ENCODE data around the gene GOSR2.

The GOSR2 gene

DNA sequence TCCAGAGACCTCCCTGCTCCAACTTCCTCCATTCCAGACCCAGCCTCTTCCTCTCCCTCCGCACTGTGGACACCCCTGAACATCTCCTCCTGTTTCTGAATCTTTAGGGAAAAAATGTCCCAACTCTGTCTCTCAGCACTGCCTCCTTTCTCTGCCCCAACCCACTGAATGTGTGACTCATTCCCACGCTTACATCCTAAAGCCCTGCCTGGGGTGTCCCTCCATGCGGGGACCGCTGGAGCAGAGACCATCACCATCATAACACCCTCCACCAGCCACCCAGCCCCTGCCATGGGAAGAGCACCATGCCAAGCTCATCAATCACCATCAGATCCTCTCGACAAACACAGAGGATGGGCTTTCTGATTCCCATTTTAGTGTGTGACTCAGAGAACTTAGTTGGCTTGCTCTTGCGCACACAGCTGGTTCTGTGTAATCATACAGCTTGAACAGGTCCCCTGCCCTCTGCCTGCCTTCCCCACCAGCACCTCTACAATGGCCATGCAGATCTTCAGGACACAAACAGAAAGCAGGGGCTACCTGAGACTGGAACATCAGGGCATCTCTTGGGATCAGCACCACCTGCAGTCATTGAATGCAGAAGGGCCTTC lies 45.4 kb downstream of the GOSR2 start:
- Histone ChIP-seq H3K36me3 (ENCODE audit: insufficient read depth, low read length) (peaks cover 2% of the 10 kb centered on the region), H3K4me1 (ENCODE audit: insufficient read depth, low read length) (peaks cover 10% of the 10 kb centered on the region), H3K9me3 (ENCODE audit: low read length) (no peaks in the 10 kb centered on the region), H2AFZ (ENCODE audit: low read depth, low read length) (no peak overlapping the region), H3K27me3 (ENCODE audit: insufficient read depth, low read length) (no peaks in the 10 kb centered on the region), H3K4me3 (ENCODE audit: low read length) (no peak overlapping the region)

DNA sequence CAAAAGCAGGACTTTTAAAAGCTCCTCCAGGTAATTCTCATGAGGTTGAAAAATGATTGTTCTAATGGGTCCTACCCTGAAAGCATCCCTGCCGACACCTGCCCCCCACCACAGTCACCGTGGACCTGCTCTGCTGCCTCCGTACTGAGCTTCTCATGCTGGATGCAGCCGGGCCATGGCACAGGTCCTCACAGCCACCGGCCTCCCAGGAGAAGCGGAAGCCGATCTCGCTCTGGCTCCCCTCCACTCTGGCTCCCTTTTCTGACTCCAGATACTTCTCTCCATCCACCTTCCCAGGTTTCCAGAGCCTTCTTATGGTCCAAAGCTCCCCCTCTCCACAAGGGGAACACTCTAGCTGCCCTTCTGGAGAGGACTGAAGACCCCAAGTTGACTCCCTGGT lies 45.9 kb downstream of the GOSR2 start:
- Histone ChIP-seq H3K27me3 (ENCODE audit: insufficient read depth, low read length) (no peaks in the 10 kb centered on the region), H3K36me3 (ENCODE audit: insufficient read depth, low read length) (peaks cover 2% of the 10 kb centered on the region), H3K9me3 (ENCODE audit: low read length) (no peaks in the 10 kb centered on the region), H3K4me3 (ENCODE audit: low read length) (no peak overlapping the region), H2AFZ (ENCODE audit: low read depth, low read length) (no peak overlapping the region), H3K4me1 (ENCODE audit: insufficient read depth, low read length) (peaks cover 10% of the 10 kb centered on the region)

DNA sequence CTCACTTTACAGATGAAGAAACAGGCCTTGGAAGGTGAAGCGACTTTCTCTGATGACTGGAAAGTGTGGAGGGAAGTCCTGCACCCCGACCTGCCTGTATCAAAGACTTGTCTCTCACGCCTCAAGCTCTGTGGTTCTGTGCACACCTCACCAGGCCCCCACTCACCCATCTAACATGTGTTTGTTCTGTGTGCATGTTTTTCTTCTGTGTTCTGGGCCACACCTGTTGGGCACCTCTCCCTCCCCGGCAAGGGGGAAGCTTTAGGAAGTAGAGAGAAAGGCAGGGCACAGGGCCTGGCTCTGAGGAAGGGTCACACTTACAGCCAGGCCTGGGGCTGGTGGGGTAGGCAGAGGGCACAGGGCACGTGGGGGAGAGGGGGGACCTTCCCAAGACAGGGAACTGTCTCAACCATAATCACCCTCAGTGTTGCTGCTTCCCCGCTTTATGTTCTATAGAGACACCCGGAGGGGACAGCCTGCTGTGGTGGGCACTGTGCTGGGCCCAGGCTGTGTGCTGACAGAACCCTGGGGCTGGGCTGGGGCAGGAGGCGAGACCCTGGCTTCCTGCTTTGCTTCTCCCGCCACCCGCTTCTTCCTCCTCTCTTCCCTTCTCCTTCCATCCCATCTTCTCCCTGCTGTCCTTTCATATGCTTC lies 48.8 kb downstream of the GOSR2 start:
- H3K4me1 ChIP-seq (ENCODE audit: insufficient read depth, low read length), result peaks cover 2% of the 10 kb centered on the region
- H2AFZ ChIP-seq (ENCODE audit: low read depth, low read length), result no peak overlapping the region
- no peaks in the 10 kb centered on the region for H3K9me3 ChIP-seq (ENCODE audit: low read length)
- H3K27me3 ChIP-seq (ENCODE audit: insufficient read depth, low read length), result no peaks in the 10 kb centered on the region
- H3K36me3 ChIP-seq (ENCODE audit: insufficient read depth, low read length), result peaks cover 2% of the 10 kb centered on the region
- no peak overlapping the region for H3K4me3 ChIP-seq (ENCODE audit: low read length)

DNA sequence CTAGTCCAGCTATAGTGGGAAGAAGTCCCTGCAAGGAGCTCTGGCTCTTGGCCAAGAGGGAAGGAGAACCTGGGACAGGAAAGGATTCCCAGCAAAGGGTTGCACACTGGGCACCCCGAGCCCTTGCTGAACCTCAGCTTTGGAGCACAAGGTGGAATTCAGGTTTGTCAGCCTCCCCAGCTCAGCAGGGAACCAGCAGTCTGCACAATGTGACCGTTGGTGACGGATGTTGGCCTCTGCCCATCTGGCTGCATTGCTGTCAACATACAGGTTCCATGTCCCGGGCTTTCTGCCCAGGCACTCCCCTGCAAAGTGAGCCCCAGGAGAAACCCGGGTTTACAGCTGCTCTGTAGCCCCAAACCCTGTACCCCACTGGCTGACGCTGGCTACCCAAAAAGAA lies 49.4 kb downstream of the GOSR2 start:
- Histone ChIP-seq H3K27me3 (ENCODE audit: insufficient read depth, low read length) (no peaks in the 10 kb centered on the region), H3K36me3 (ENCODE audit: insufficient read depth, low read length) (peaks cover 2% of the 10 kb centered on the region), H2AFZ (ENCODE audit: low read depth, low read length) (no peak overlapping the region), H3K4me1 (ENCODE audit: insufficient read depth, low read length) (peaks cover 8% of the 10 kb centered on the region), H3K9me3 (ENCODE audit: low read length) (no peaks in the 10 kb centered on the region), H3K4me3 (ENCODE audit: low read length) (no peak overlapping the region)

DNA sequence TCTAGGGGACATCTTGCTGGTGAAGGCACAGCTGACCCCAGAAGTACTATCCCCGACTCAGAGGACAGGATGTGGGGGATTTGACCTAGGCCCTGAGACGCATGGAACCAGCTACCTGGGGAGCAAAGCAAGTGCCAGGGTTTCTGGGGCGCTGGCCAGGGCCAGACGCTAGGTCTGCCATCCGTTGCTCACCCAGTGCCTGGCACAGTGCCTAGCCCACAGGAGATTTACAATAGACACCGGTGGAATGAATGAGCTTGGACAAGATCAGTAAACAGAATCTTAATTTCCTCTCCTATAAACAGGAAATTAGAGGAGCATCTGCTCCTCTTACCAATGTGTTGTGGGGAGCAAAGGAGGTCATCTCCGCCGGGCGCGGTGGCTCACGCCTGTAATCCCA lies 51.1 kb downstream of the GOSR2 start:
- H3K36me3 ChIP-seq (ENCODE audit: insufficient read depth, low read length), result no peaks in the 10 kb centered on the region
- no peaks in the 10 kb centered on the region for H3K27me3 ChIP-seq (ENCODE audit: insufficient read depth, low read length)
- no peak overlapping the region for H2AFZ ChIP-seq (ENCODE audit: low read depth, low read length)
- no peak overlapping the region for H3K4me3 ChIP-seq (ENCODE audit: low read length)
- no peaks in the 10 kb centered on the region for H3K9me3 ChIP-seq (ENCODE audit: low read length)
- H3K4me1 ChIP-seq (ENCODE audit: insufficient read depth, low read length), result peaks cover 15% of the 10 kb centered on the region

DNA sequence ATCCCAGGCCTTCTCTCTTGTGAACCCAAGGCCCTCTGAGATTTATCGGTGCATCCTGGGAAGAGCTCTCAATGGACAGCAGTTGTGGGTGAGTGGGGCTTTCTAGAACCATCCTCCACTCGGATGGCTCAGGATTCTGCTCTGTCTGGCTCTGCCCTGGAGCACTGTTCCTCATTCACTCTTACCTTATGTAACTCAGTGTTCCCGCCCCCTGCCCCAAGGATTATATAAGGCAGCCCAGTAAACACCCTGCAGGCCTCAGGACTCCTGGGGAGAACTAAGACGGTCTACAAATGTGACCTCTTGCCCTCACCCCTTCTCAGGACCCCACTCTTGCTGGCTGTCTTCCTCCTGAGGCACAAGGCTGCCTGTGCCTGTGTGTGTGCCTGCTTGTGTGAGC lies 52.3 kb downstream of the GOSR2 start:
- Histone ChIP-seq H3K9me3 (ENCODE audit: low read length) (no peaks in the 10 kb centered on the region), H3K4me1 (ENCODE audit: insufficient read depth, low read length) (peaks cover 15% of the 10 kb centered on the region), H3K4me3 (ENCODE audit: low read length) (no peak overlapping the region), H3K36me3 (ENCODE audit: insufficient read depth, low read length) (no peaks in the 10 kb centered on the region), H2AFZ (ENCODE audit: low read depth, low read length) (no peak overlapping the region), H3K27me3 (ENCODE audit: insufficient read depth, low read length) (no peaks in the 10 kb centered on the region)

DNA sequence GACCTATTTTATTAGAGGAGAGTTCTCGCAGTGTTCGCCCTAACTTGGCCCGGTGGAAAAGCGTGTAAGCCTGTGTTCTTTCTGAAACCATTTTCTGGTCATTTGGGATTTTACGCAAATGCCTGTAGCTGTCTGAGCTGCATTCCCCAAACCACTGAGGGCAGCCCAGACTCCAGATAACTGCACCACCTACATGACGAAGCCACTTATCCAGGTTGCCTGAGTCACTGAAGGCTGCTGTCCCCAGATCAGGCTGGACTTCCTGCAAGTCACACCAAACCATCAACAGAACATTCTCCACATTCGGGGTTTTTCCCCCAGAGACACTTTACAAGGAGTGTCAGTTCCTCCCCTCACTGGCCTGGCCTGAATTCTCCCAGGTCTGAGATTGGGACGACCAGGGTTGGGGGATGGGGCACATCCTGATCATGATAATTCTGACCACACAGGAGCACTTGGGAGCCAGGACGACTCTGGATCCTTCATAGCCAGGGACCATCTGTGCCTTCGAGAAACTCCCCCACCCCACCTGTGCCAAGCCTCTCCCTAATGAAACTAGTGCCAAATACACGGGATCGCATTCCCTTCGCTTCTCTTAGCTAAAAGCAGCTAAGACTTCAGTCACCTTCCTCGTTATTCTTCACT lies 53.8 kb downstream of the GOSR2 start:
- peak overlapping the region; percentile 73 for H3K4me3 ChIP-seq (ENCODE audit: low read length)
- H3K27me3 ChIP-seq (ENCODE audit: insufficient read depth, low read length), result no peaks in the 10 kb centered on the region
- no peak overlapping the region for H2AFZ ChIP-seq (ENCODE audit: low read depth, low read length)
- no peaks in the 10 kb centered on the region for H3K36me3 ChIP-seq (ENCODE audit: insufficient read depth, low read length)
- H3K4me1 ChIP-seq (ENCODE audit: insufficient read depth, low read length), result peaks cover 20% of the 10 kb centered on the region
- no peaks in the 10 kb centered on the region for H3K9me3 ChIP-seq (ENCODE audit: low read length)

DNA sequence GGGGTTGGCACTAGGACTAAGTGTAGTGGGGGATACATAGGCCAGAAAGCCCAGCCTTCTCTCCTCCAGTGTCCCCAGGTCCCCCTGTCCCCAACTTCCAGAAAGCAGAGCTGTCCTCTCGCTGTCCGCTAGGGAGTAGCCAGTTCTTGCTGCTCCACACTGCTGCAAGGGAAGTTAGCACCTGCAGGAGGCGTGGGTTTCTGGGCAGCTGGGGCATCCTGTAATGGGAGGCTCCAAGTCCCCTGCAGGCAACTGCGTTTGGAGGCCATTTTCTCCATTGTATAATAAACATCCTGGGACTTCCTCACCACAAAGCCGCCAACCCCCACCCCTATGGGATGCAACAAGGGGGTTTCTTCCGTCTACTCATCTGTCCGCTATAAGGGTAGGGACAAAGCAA lies 54.4 kb downstream of the GOSR2 start:
- Histone ChIP-seq H3K4me1 (ENCODE audit: insufficient read depth, low read length) (peaks cover 25% of the 10 kb centered on the region), H3K27me3 (ENCODE audit: insufficient read depth, low read length) (no peaks in the 10 kb centered on the region), H2AFZ (ENCODE audit: low read depth, low read length) (peak overlapping the region; percentile 80), H3K36me3 (ENCODE audit: insufficient read depth, low read length) (no peaks in the 10 kb centered on the region), H3K4me3 (ENCODE audit: low read length) (peak overlapping the region; percentile 73), H3K9me3 (ENCODE audit: low read length) (no peaks in the 10 kb centered on the region)

DNA sequence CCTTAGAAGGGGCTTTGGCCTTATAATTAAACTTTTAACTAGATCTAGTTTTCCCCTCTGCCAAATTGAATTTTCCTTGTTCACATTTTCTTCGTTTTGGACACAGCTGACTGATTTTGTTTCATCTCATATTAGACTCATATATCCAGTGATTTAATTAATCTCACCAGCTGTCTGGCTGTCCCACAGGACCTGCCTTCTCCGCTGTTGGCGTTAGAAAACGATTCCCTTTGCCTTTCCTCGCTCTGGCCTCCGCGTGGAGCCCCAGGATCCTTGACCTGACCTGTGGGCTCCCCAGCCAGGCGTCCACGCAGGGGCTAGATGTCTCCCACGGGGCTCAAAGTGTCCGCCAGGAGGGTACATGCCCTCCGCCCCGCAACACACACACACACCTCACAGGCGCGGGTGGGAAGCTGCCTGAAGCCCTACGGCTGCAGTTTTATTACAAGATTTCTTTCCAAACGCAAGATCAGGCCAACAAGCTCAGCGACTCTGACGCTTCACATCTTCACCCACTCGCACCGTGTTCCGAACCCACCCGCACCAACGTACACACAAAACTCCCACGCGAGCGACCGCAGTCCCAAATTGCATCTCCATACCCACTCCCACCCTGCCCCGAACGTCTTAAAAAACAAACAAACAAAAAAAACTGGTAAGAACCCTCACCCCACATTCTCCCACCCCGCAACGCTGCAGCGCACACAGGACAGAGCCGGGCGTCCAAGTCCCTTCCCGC lies 55.0 kb downstream of the GOSR2 start:
- Histone ChIP-seq H3K4me1 (ENCODE audit: insufficient read depth, low read length) (peaks cover 29% of the 10 kb centered on the region), H3K36me3 (ENCODE audit: insufficient read depth, low read length) (no peaks in the 10 kb centered on the region), H3K9me3 (ENCODE audit: low read length) (no peaks in the 10 kb centered on the region), H3K4me3 (ENCODE audit: low read length) (peak overlapping the region; percentile 73), H3K27me3 (ENCODE audit: insufficient read depth, low read length) (no peaks in the 10 kb centered on the region), H2AFZ (ENCODE audit: low read depth, low read length) (peak overlapping the region; percentile 80)

DNA sequence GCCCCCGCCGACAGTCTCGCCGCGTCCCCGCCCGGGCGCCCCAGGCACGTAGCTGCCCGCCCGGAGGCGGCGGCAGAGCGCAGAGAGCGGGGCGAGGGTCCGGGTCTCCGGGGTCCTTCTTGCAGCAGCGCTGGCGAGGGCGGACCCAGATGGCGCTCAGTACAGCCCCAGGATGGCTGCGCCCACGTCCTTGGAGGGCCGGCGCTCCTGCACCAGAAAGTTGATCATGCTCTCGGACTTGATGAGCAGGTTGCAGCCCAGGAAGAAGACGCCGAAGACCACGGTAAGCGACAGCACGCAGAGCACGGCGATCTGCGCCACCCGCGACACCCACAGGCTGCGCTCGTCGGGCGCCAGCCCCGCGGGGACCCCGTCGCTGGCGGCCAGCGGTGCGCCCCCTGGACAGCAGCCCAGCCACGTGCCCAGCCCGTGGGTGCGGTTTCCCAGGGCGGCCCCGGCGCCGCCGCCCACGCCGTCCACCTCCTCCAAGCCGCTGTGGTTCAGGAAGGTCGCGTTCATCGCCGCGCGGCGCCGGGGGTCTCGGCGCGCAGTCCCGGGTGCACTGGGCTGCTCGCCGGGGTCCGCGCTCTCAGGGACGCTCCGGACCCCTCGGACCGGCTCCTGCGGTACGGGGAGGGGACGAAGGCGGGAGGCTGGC lies 55.7 kb downstream of the GOSR2 start:
- Histone ChIP-seq H3K4me1 (ENCODE audit: insufficient read depth, low read length) (peaks cover 30% of the 10 kb centered on the region), H3K36me3 (ENCODE audit: insufficient read depth, low read length) (no peaks in the 10 kb centered on the region), H2AFZ (ENCODE audit: low read depth, low read length) (peak overlapping the region; percentile 80), H3K9me3 (ENCODE audit: low read length) (no peaks in the 10 kb centered on the region), H3K27me3 (ENCODE audit: insufficient read depth, low read length) (no peaks in the 10 kb centered on the region), H3K4me3 (ENCODE audit: low read length) (peak overlapping the region; percentile 73)

DNA sequence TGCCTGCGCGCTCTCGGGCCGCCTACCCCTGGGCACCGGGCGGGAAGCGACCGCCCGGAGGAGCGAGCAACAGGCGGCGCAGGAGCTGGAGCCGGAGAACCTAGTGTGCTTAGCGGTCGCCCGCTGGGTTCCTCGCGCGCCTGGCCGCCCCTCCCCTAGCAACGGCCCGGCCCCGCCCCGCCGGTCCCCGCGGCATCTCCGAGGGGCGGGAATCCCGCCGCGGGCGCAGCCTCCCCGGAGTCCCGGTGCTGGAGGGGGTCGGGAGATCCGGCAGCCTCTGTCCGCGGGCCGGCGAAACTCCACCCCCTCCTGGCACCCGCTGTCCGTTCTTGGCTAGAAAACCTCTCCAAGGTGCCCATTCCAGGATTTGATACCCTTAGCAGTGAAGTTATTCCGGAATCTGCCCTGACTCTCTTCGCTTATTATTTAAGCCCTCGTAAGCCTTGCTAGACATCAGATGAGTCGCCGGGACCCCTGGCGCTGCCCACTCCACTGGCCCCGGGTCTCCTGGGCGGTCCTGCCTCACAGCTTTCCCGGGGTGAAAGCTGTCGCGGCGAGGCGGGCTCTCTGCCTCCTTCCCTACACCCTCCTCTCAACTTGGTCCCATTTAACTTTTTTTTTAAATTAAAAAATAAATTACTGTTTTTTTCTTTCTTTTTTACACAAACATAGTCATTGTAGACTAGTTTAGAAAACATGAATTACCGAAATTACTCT lies 56.3 kb downstream of the GOSR2 start, which contains the start of gene RPRML:
TSS of gene RPRML (minus strand) at position 107 of the 717 bp plus-strand sequence. CDS start 246 bp downstream, outside the sequence.
- H3K4me1 ChIP-seq (ENCODE audit: insufficient read depth, low read length), result peaks cover 30% of the 10 kb centered on the region
- no peaks in the 10 kb centered on the region for H3K27me3 ChIP-seq (ENCODE audit: insufficient read depth, low read length)
- H3K9me3 ChIP-seq (ENCODE audit: low read length), result no peaks in the 10 kb centered on the region
- no peaks in the 10 kb centered on the region for H3K36me3 ChIP-seq (ENCODE audit: insufficient read depth, low read length)
- H3K4me3 ChIP-seq (ENCODE audit: low read length), result peak within 1 kb of the TSS; percentile 73
- peak within 1 kb of the TSS; percentile 80 for H2AFZ ChIP-seq (ENCODE audit: low read depth, low read length)

DNA sequence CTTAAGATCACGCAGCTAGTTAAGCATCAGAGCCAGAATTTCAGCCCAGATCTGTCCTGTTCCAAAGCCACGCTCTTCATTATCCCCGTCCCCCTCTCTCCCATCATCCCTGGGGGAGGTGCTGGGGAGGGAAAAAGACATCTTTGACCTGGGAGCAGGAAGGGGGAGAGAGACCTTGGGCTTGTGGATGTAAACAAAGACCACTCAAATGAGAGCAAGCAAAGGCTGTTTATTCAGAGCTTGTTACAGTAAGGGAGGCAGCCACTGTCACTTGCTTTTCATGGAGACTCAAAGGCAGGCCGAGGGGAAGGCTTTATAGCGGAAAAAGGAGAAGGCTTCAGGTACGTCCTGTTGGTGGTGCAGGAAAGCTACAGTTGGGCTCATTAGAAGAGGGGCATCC lies 59.6 kb downstream of the GOSR2 start:
- Histone ChIP-seq H2AFZ (ENCODE audit: low read depth, low read length) (no peak overlapping the region), H3K27me3 (ENCODE audit: insufficient read depth, low read length) (no peaks in the 10 kb centered on the region), H3K9me3 (ENCODE audit: low read length) (no peaks in the 10 kb centered on the region), H3K36me3 (ENCODE audit: insufficient read depth, low read length) (no peaks in the 10 kb centered on the region), H3K4me1 (ENCODE audit: insufficient read depth, low read length) (peaks cover 21% of the 10 kb centered on the region), H3K4me3 (ENCODE audit: low read length) (no peak overlapping the region)
